Measurements from ENCODE around the gene KLHL13.

DNA sequence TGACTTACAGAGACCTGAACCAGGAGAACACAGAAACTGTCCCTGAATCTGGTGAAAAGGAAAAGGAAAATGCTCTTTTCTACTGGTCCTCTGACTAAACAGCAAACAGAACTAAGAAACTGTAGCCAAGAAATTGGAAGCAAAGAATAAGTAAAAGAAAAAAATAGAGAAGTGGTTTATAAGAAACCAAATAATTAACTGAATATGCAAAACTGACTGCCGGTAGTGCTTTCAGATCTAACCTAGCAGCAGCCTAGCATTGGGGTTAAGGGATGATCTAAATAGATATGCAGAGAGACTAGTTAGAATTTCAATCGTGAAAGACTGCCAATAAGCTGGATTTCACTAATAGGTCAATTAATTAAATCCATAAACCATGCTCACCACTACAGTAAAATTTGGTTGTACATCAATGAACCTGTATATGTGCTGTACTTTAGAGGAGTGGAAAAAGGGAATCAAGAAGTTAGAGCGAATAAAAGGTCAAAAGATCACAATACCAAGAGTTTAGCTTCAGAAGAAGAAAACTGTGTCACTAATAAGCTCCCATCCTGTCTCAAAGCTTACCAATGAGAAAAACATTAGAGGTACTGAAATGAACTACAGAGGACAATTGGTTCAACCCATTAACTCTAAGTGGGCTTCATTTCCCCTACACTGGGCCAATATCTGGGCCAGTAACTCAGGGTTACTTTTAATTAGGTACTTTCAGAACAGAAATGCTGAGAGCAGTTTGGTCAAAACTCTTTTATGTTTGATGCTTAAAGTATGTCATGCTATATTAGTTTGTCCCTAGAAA is 53.6 kb downstream of the KLHL13 start:
- TF ChIP-seq, protein P1, sequence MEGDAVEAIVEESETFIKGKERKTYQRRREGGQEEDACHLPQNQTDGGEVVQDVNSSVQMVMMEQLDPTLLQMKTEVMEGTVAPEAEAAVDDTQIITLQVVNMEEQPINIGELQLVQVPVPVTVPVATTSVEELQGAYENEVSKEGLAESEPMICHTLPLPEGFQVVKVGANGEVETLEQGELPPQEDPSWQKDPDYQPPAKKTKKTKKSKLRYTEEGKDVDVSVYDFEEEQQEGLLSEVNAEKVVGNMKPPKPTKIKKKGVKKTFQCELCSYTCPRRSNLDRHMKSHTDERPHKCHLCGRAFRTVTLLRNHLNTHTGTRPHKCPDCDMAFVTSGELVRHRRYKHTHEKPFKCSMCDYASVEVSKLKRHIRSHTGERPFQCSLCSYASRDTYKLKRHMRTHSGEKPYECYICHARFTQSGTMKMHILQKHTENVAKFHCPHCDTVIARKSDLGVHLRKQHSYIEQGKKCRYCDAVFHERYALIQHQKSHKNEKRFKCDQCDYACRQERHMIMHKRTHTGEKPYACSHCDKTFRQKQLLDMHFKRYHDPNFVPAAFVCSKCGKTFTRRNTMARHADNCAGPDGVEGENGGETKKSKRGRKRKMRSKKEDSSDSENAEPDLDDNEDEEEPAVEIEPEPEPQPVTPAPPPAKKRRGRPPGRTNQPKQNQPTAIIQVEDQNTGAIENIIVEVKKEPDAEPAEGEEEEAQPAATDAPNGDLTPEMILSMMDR (IDR thresholded peaks at IDR 0.05) = no peak
- no peak for TF ChIP-seq EP300 (IDR thresholded peaks at IDR 0.05)
